GM12801 (cell line): Measurements from ENCODE around the gene EPHA5.

Experiments used
- CTCF ChIP-seq: IDR thresholded peaks from one replicate; pipeline ENCODE4 v1.5.1; 2011; ENCODE audit warnings: control low read depth; ENCODE audit not compliant: insufficient read length; ENCODE audit errors: extremely low read depth

The EPHA5 gene

GRCh38 chr4:65589331-65589730 is 81.0 kb downstream of the EPHA5 start:
- no peak for TF ChIP-seq CTCF

- TF ChIP-seq CTCF: no peak
Observed at GRCh38 chr4:65580551-65580950, 89.7 kb downstream of the EPHA5 start.

- no peak for TF ChIP-seq CTCF
Observed at GRCh38 chr4:65566473-65566872, 103.8 kb downstream of the EPHA5 start.

GRCh38 chr4:65561164-65561563 is 109.1 kb downstream of the EPHA5 start:
- no peak for TF ChIP-seq CTCF

- no peak for TF ChIP-seq CTCF
Observed at GRCh38 chr4:65559270-65559669, 111.0 kb downstream of the EPHA5 start.

- no peak for TF ChIP-seq CTCF
Observed at GRCh38 chr4:65552057-65552456, 118.2 kb downstream of the EPHA5 start.

- TF ChIP-seq CTCF: no peak
Observed at GRCh38 chr4:65550500-65550899, 119.8 kb downstream of the EPHA5 start.
